Keratinocyte (primary cell): ENCODE results near the gene SAMD10. TPM values are rescaled to one million over a fixed set of nuclear protein-coding genes. Genes with fewer than 3 reads are reported as not detected.

Experiments used
- DNase-seq: peaks from one replicate; pipeline ENCODE4 v3.0.0-alpha.2; 2011; ENCODE audit warnings: low read depth, missing footprints, low spot score
- FAIRE-seq: peaks from 2 replicates; lab custom pipeline; 2011; peaks lifted over from hg19 to GRCh38; lab: Jason Lieb, UNC
- H2AFZ ChIP-seq: 2 replicates; pipeline ENCODE4 v1.6.0; 2012; ENCODE audit warnings: low read length, control low read depth, inconsistent platforms; ENCODE audit not compliant: control insufficient read depth
- H3K27ac ChIP-seq: 2 replicates; pipeline ENCODE4 v1.5.1; 2011; ENCODE audit warnings: low read length; ENCODE audit not compliant: control insufficient read depth, insufficient read depth
- H3K27me3 ChIP-seq: 3 replicates; pipeline ENCODE4 v1.6.0; 2011; ENCODE audit warnings: low read length; ENCODE audit not compliant: control insufficient read depth, insufficient read depth; ENCODE audit errors: extremely low read depth
- H3K36me3 ChIP-seq, 2 experiments: 2 replicates in 1 of 2; 3 replicates in 1 of 2; pipeline ENCODE4 v1.5.1; 2011; ENCODE audit warnings: low read length in 2 of 2, mild to moderate bottlenecking in 1 of 2; ENCODE audit not compliant: control insufficient read depth in 2 of 2, insufficient read depth in 2 of 2; ENCODE audit errors: extremely low read depth in 1 of 2
- H3K4me1 ChIP-seq: 3 replicates; pipeline ENCODE4 v1.5.1; 2011; ENCODE audit warnings: low read length; ENCODE audit not compliant: control insufficient read depth, insufficient read depth; ENCODE audit errors: extremely low read depth
- H3K4me2 ChIP-seq: 3 replicates; pipeline ENCODE4 v1.6.0; 2011; ENCODE audit warnings: low read depth, low read length; ENCODE audit not compliant: control insufficient read depth, insufficient read depth; ENCODE audit errors: extremely low read depth
- H3K4me3 ChIP-seq, 3 experiments: fragments of 200-600 bp in 1 of 3; sonication (generic) in 1 of 3; 2 replicates in 2 of 3; 3 replicates in 1 of 3; pipeline ENCODE4 v1.5.1; 2011 to 2016; ENCODE audit warnings: low read length in 3 of 3, mild to moderate bottlenecking in 3 of 3, control low read depth in 2 of 3, inconsistent platforms in 1 of 3, low read depth in 1 of 3, mixed read lengths in 1 of 3, mixed run types in 1 of 3, moderate library complexity in 1 of 3; ENCODE audit not compliant: control insufficient read depth in 2 of 3, insufficient read depth in 2 of 3; ENCODE audit errors: extremely low read depth in 1 of 3
- H3K79me2 ChIP-seq: 2 replicates; pipeline ENCODE4 v1.6.0; 2012; ENCODE audit warnings: low read length; ENCODE audit not compliant: control insufficient read depth, insufficient read depth
- H3K9ac ChIP-seq: 3 replicates; pipeline ENCODE4 v1.6.0; 2011; ENCODE audit warnings: low read length; ENCODE audit not compliant: control insufficient read depth, insufficient read depth; ENCODE audit errors: extremely low read depth
- H3K9me1 ChIP-seq: 3 replicates; pipeline ENCODE4 v1.6.0; 2011; ENCODE audit warnings: low read length; ENCODE audit not compliant: control insufficient read depth, insufficient read depth; ENCODE audit errors: extremely low read depth
- H3K9me3 ChIP-seq: 2 replicates; pipeline ENCODE4 v1.5.1; 2012; ENCODE audit warnings: low read depth, low read length; ENCODE audit not compliant: control insufficient read depth
- H4K20me1 ChIP-seq: 3 replicates; pipeline ENCODE4 v1.6.0; 2011; ENCODE audit warnings: low read length; ENCODE audit not compliant: control insufficient read depth, insufficient read depth; ENCODE audit errors: extremely low read depth
- EZH2 ChIP-seq: IDR thresholded peaks from one replicate; pipeline ENCODE4 v1.6.1; 2012; ENCODE audit warnings: inconsistent platforms, mild to moderate bottlenecking, low read length, moderate library complexity
- dilution Hi-C: fragments of 300-500 bp; cut with MboI; formaldehyde crosslinking; loops from one replicate; pipeline ENCODE4 v1.7.0; 2020; ENCODE audit warnings: low sequenced_read_pairs; ENCODE audit not compliant: extremely low pct_ligation_motif_present
- polyA plus RNA-seq, 5 experiments: library from polyadenylated mRNA; depleted of rRNA in 3 of 5; stranded (reverse) in 3 of 5; stranded (forward) in 1 of 5; unstranded in 1 of 5; fragments of >200 nt; gene quantifications; 1 replicate in 1 of 5; 2 replicates in 3 of 5; 3 replicates in 1 of 5; pipeline versions ENCODE4 v1.2.1 to v1.2.3, GENCODE V29; 2011 to 2012; ENCODE audit warnings: missing spikeins in 2 of 5, low read depth in 1 of 5, low replicate concordance in 1 of 5
- TF ChIP-seq, protein P1 (sequence below), 3 experiments: IDR thresholded peaks in 1 of 3; conservative IDR thresholded peaks in 1 of 3; optimal IDR thresholded peaks in 1 of 3; 2 replicates in 2 of 3; 3 replicates in 1 of 3; pipeline versions ENCODE3 to v1.5.1; 2011; ENCODE audit warnings: low read length in 3 of 3, mild to moderate bottlenecking in 3 of 3, moderate library complexity in 2 of 3, control low read depth in 1 of 3, inconsistent platforms in 1 of 3; ENCODE audit not compliant: insufficient read depth in 2 of 3; ENCODE audit errors: extremely low read depth in 1 of 3

Gene SAMD10
- polyA plus RNA-seq, 1 donor (not counting 4 experiments of a cell fraction or from before 2014, with no cell fraction given), result 0.45 TPM

DNA sequence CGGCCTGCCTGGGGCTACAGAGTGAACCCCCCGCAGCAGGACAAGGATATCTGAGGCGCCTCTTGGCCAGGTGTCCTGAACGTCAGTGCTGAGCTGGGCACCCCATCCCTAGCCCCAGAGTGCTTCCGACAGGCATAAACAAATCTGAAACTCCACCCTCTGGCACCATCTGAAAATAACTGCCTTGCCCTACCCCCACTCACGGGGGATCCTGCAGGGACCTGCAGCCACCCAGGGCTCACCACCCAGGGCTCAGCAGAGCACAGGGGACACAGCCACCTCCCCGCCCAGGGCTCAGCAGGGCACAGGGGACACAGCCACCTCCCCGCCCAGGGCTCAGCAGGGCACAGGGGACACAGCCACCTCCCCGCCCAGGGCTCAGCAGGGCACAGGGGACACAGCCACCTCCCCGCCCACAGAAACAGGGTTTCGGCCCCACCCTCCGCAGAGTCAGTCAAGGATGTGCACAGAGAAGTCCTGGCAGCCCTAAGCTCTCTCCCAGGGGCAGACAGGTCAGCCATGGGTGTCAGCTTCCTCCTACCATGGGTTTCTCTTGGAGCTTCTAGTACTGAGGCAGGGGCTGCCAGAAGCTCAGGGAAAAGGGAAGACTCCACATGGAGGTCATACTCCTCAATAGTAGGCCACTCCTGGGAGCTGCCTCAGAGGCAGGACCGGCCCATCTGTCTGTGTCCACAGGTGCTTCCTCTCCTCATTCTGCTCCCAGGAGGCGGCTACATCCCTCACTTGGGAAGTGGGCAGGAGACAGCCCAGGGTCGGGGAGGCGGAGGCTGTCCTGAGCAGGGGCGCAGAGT is 27.8 kb downstream of the SAMD10 start:
- peaks cover 55% of the 10 kb centered on the region for H3K4me1 ChIP-seq
- no peak for FAIRE-seq

DNA sequence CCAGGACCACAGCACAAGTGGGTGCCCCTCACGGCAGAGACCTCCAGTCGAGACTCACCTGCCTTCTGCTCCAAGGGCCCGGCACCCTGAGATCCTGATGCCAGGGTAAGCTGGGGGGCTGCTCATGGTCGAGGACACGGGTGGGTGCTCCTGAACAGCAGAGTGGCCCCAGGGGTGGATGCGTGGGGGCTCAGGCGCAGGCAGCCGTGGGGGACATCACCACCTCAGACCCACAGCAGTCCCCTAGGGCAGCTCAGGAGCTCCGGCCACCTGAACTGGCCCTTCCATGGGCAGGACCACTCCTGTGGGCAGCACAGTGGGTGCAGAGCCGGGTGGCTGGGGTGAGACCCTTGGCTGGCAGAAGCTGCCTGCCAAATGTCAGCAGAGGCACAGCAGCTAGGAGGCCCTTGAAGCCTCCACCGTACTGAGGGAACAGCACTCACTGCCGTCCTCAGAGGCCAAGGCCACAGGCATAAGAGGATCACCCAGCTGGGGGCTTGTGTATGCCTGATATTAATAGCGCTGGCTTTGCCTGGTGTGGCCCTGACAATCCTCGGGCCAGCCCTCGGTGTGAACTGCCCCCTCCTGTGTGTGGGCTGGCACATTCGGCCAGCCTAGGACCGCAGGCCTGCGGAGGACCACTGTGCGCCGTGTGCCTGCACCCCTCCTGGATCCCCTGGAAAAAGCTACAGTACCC is 28.6 kb downstream of the SAMD10 start:
- no peak for TF ChIP-seq EZH2
- TF ChIP-seq, protein P1, sequence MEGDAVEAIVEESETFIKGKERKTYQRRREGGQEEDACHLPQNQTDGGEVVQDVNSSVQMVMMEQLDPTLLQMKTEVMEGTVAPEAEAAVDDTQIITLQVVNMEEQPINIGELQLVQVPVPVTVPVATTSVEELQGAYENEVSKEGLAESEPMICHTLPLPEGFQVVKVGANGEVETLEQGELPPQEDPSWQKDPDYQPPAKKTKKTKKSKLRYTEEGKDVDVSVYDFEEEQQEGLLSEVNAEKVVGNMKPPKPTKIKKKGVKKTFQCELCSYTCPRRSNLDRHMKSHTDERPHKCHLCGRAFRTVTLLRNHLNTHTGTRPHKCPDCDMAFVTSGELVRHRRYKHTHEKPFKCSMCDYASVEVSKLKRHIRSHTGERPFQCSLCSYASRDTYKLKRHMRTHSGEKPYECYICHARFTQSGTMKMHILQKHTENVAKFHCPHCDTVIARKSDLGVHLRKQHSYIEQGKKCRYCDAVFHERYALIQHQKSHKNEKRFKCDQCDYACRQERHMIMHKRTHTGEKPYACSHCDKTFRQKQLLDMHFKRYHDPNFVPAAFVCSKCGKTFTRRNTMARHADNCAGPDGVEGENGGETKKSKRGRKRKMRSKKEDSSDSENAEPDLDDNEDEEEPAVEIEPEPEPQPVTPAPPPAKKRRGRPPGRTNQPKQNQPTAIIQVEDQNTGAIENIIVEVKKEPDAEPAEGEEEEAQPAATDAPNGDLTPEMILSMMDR (optimal IDR thresholded peaks at IDR 0.05 in 1 of 3, IDR thresholded peaks at IDR 0.05 in 1 of 3, conservative IDR thresholded peaks at IDR 0.05 in 1 of 3; ENCODE audit: extremely low read depth in 1 of 3, insufficient read depth in 2 of 3, low read length in 3 of 3), result no peak
- H3K9ac ChIP-seq, result no peak overlapping the region
- H3K27ac ChIP-seq, result no peak overlapping the region
- peaks cover 4 to 7% of the 10 kb centered on the region in 2 experiments for H3K36me3 ChIP-seq
- no peaks in the 10 kb centered on the region for H3K27me3 ChIP-seq
- no peak for DNase-seq
- peaks cover 55% of the 10 kb centered on the region for H3K4me1 ChIP-seq
- no peak for FAIRE-seq
- no peaks in the 10 kb centered on the region for H3K9me3 ChIP-seq
- dilution Hi-C loops, result no loop called here
- no peak overlapping the region for H2AFZ ChIP-seq
- peaks cover 53% of the 10 kb centered on the region for H4K20me1 ChIP-seq
- peaks cover 8% of the 10 kb centered on the region for H3K9me1 ChIP-seq
- no peak overlapping the region for H3K4me3 ChIP-seq
- peaks cover 83% of the 10 kb centered on the region for H3K79me2 ChIP-seq
- no peak overlapping the region for H3K4me2 ChIP-seq

More for the DNA sequence above, 27.8 kb downstream of the SAMD10 start:
- Histone ChIP-seq H3K27ac (no peak overlapping the region), H3K79me2 (peaks cover 79% of the 10 kb centered on the region), H3K36me3 (peaks cover 4 to 7% of the 10 kb centered on the region in 2 experiments), H3K9me3 (no peaks in the 10 kb centered on the region), H3K4me3 (no peak overlapping the region), H4K20me1 (peaks cover 53% of the 10 kb centered on the region), H2AFZ (no peak overlapping the region), H3K9ac (no peak overlapping the region), H3K4me2 (no peak overlapping the region), H3K27me3 (no peaks in the 10 kb centered on the region), H3K9me1 (peaks cover 8% of the 10 kb centered on the region)
- no peak for DNase-seq
- TF ChIP-seq EZH2, result no peak
- TF ChIP-seq, protein P1 (optimal IDR thresholded peaks at IDR 0.05 in 1 of 3, IDR thresholded peaks at IDR 0.05 in 1 of 3, conservative IDR thresholded peaks at IDR 0.05 in 1 of 3; ENCODE audit: extremely low read depth in 1 of 3, insufficient read depth in 2 of 3, low read length in 3 of 3), result no peak
- dilution Hi-C loops, result no loop called here
